SU-DHL-6 (cell line): ENCODE results near the gene ETV6.

Source experiments
- CTCF ChIP-seq: fragments of 200-600 bp; sonication (generic); IDR thresholded peaks from one replicate; pipeline ENCODE4 v1.5.1; 2017; ENCODE audit warnings: antibody characterized with exemption, mild to moderate bottlenecking, low read length, moderate library complexity; ENCODE audit not compliant: insufficient read depth, poor library complexity, severe bottlenecking
- EZH2phosphoT487 ChIP-seq: fragments of 200-600 bp; sonication (generic), shearing (Covaris generic); conservative IDR thresholded peaks from 2 replicates; pipeline ENCODE4 v1.6.1; 2018; ENCODE audit warnings: mild to moderate bottlenecking, antibody characterized with exemption, low read length, moderate library complexity, mixed read lengths

DNA sequence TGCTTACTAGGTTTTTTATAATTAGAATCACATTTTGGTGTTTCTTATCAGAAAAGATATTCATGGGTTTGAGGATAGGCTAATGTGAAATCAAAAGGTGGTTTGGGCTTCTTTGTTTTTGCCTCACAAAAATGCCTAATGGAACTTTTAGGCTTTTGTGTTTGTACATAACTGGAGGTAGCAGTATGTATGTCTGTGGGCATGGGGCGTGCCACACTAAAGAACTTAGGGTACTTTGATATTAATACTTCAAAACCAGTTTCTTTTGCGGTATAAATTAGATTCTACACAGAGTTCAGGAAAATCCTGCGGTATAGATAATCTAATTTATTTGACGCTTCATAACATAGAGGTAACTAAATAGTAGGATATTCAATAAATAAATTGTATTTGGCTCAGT is 1.9 kb downstream of the ETV6 start:
- TF ChIP-seq CTCF (no peak), EZH2phosphoT487 (no peak)
